GM12874 (cell line): ENCODE results near the gene GATA3.
A peak's percentile ranks its signal among the peaks of the same experiment; 100 is the strongest.

Source experiments
- CTCF ChIP-seq: IDR thresholded peaks from 2 replicates; pipeline ENCODE4 v1.5.1; 2011; ENCODE audit warnings: low read depth, mild to moderate bottlenecking, control low read depth, low read length, moderate library complexity; ENCODE audit not compliant: insufficient read depth

GATA3 gene

GRCh38 chr10:8041284-8041991, 13.1 kb upstream of the GATA3 start:
- no peak for TF ChIP-seq CTCF

GRCh38 chr10:8041992-8042720, 12.3 kb upstream of the GATA3 start:
- no peak for TF ChIP-seq CTCF

- no peak for TF ChIP-seq CTCF
These were observed 11.5 kb upstream of the GATA3 start for GRCh38 chr10:8042721-8043568.

- TF ChIP-seq CTCF, result peak; percentile 15; the same call in 1 of the 2 replicates
These were observed 10.8 kb upstream of the GATA3 start for GRCh38 chr10:8043569-8044306.

- TF ChIP-seq CTCF, result no peak
These were observed 10.1 kb upstream of the GATA3 start for GRCh38 chr10:8044331-8044907.

- no peak for TF ChIP-seq CTCF
These were observed 9.4 kb upstream of the GATA3 start for GRCh38 chr10:8044908-8045725.
